Thyroid gland (tissue), 4 donors: ENCODE data around the gene KCTD13. TPM values are rescaled to one million over a fixed set of nuclear protein-coding genes. Genes with fewer than 3 reads are reported as not detected.
A peak's percentile ranks its signal among the peaks of the same experiment; 100 is the strongest.

Source experiments
- DNase-seq, 2 donors: peaks; one replicate each; pipeline ENCODE4 v3.0.0-alpha.2; 2019
- H3K27ac ChIP-seq, 3 donors: fragments of 200-600 bp; sonication (generic); 1 replicate in 2 of 3; 2 replicates in 1 of 3; pipeline ENCODE4 v1.5.1; 2016 to 2019; ENCODE audit warnings: mild to moderate bottlenecking in 1 of 3, moderate library complexity in 1 of 3
- H3K27me3 ChIP-seq: fragments of 200-600 bp; sonication (generic); one replicate; pipeline ENCODE4 v1.5.1; 2019
- H3K36me3 ChIP-seq, 2 donors: fragments of 200-600 bp; sonication (generic); one replicate each; pipeline ENCODE4 v1.5.1; 2016 to 2019
- H3K4me1 ChIP-seq, 2 donors: fragments of 200-600 bp; sonication (generic); one replicate each; pipeline ENCODE4 v1.5.1; 2017 to 2019
- H3K4me3 ChIP-seq, 3 donors: fragments of 200-600 bp; sonication (generic); replicated peaks in 1 of 3; 1 replicate in 2 of 3; 2 replicates in 1 of 3; pipeline ENCODE4 v1.5.1; 2016; ENCODE audit warnings: mild to moderate bottlenecking in 1 of 3
- H3K9me3 ChIP-seq: fragments of 200-600 bp; sonication (generic); one replicate; pipeline ENCODE4 v1.5.1; 2017
- POLR2A ChIP-seq, 2 donors: fragments of 450-650 bp; IDR thresholded peaks; one replicate each; pipeline ENCODE4 v1.6.1; 2017; ENCODE audit warnings: antibody characterized with exemption in 2 of 2, mild to moderate bottlenecking in 2 of 2, moderate library complexity in 1 of 2
- WGBS, 2 donors: methylation state at CpG; one replicate each; pipeline ENCODE4 v1.1.5; 2017; 5-methylcytosine and 5-hydroxymethylcytosine counted together
- intact Hi-C: fragments of 100-400 bp; cut with DNase I; formaldehyde crosslinking; loops from one replicate; pipeline ENCODE4 v1.15.1; 2023
- total RNA-seq, 4 donors: library from RNA; depleted of rRNA; stranded (reverse); fragments of >200 nt; gene quantifications; one replicate each; pipeline ENCODE4 v1.2.3, GENCODE V29; 2016
- TF ChIP-seq, protein P1 (sequence below), 6 experiments: fragments of 200-600 bp in 3 of 6; fragments of 450-650 bp in 3 of 6; sonication (generic) in 3 of 6; IDR thresholded peaks; one replicate each; pipeline ENCODE4 v1.5.1; 2016 to 2019; ENCODE audit warnings: antibody characterized with exemption in 6 of 6, mild to moderate bottlenecking in 2 of 6, inconsistent platforms in 1 of 6, moderate library complexity in 1 of 6

Gene KCTD13
- total RNA-seq, 4 donors from 2014 or later, result 9.8 to 27.5 (median 15.5) TPM

DNA sequence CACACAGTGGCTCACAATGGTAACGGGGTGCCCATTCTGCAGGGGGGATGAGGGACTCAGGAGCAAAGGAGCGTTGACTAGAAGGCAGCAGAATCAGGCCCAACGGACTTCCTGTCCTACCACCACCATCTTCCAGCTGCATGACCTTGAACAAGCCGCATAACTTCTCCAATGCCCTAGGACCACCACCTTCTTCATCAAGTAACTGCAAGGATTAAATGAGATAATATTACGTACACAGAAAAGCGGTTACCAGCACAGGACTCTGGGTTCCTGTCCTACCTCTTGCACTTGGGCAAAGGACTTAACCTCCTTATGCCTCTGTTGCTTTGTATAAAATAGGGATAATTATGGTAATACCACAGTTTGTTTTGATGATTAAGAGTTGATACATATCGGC is 21.1 kb downstream of the KCTD13 start:
- Histone ChIP-seq H3K9me3 (no peaks in the 10 kb centered on the region), H3K4me1 (peaks cover 0 to 9% of the 10 kb centered on the region in 2 donors), H3K27ac (no peak overlapping the region), H3K36me3 (no peaks in the 10 kb centered on the region), H3K27me3 (no peaks in the 10 kb centered on the region), H3K4me3 (no peak overlapping the region)
- 90 to 94% methylated on average over 6 to 7 of the region's 7 CpGs for WGBS, 2 donors
- no peak for DNase-seq
- intact Hi-C loops, result no loop called here
- no peak for TF ChIP-seq POLR2A (IDR thresholded peaks at IDR 0.05)
- TF ChIP-seq, protein P1, sequence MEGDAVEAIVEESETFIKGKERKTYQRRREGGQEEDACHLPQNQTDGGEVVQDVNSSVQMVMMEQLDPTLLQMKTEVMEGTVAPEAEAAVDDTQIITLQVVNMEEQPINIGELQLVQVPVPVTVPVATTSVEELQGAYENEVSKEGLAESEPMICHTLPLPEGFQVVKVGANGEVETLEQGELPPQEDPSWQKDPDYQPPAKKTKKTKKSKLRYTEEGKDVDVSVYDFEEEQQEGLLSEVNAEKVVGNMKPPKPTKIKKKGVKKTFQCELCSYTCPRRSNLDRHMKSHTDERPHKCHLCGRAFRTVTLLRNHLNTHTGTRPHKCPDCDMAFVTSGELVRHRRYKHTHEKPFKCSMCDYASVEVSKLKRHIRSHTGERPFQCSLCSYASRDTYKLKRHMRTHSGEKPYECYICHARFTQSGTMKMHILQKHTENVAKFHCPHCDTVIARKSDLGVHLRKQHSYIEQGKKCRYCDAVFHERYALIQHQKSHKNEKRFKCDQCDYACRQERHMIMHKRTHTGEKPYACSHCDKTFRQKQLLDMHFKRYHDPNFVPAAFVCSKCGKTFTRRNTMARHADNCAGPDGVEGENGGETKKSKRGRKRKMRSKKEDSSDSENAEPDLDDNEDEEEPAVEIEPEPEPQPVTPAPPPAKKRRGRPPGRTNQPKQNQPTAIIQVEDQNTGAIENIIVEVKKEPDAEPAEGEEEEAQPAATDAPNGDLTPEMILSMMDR (IDR thresholded peaks at IDR 0.05), result no peak

GRCh38 chr16:29903590-29903989 is 22.4 kb downstream of the KCTD13 start:
- H3K36me3 ChIP-seq, result no peaks in the 10 kb centered on the region
- peaks cover 6 to 16% of the 10 kb centered on the region in 2 donors for H3K4me1 ChIP-seq
- H3K4me3 ChIP-seq, result no peak overlapping the region
- TF ChIP-seq POLR2A (IDR thresholded peaks at IDR 0.05), result no peak
- TF ChIP-seq, protein P1 (IDR thresholded peaks at IDR 0.05), result no peak
- H3K27ac ChIP-seq, result no peak overlapping the region
- no peaks in the 10 kb centered on the region for H3K9me3 ChIP-seq
- no peak for DNase-seq
- 66 to 68% methylated on average over 4 of the region's 4 CpGs for WGBS, 2 donors
- no peaks in the 10 kb centered on the region for H3K27me3 ChIP-seq
- intact Hi-C loops, result no loop called here

- intact Hi-C loops, result no loop called here
- no peaks in the 10 kb centered on the region for H3K36me3 ChIP-seq
- peaks cover 6 to 16% of the 10 kb centered on the region in 2 donors for H3K4me1 ChIP-seq
- H3K4me3 ChIP-seq, result no peak overlapping the region
- DNase-seq, result no peak
- no peak overlapping the region for H3K27ac ChIP-seq
- WGBS, 2 donors, result 83 to 91% methylated on average over 6 to 17 of the region's 19 CpGs
- TF ChIP-seq POLR2A (IDR thresholded peaks at IDR 0.05), result no peak
- TF ChIP-seq, protein P1 (IDR thresholded peaks at IDR 0.05), result no peak
- H3K9me3 ChIP-seq, result no peaks in the 10 kb centered on the region
- no peaks in the 10 kb centered on the region for H3K27me3 ChIP-seq
Measured at GRCh38 chr16:29901607-29901945, 24.4 kb downstream of the KCTD13 start.

DNA sequence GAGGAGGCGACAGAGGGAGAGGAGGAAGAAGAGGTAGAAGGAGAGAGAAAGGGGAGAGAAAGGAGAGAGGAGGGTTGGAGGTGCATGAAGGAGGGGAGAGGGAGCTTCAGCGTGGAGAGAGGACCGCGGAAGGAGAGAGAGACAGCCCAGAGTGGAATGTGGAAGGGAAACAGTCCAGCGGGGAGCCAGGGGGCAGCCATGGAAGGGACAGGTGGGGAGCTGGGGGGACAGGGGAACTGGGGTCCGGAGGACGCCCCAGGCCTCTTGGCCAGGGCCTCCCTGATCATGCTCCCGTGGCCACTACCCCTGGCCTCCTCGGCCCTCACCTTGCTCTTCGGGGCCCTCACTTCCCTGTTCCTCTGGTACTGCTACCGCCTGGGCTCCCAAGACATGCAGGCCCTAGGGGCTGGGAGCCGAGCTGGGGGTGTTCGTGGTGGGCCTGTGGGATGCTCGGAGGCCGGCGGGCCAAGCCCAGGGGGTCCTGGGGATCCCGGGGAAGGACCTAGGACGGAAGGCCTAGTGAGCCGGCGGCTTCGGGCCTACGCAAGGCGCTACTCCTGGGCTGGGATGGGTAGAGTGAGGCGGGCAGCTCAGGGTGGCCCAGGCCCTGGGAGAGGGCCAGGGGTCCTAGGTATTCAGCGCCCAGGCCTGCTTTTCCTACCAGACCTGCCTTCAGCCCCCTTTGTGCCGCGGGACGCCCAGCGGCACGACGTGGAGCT is 25.0 kb downstream of the KCTD13 start:
- H3K4me3 ChIP-seq, result no peak overlapping the region
- H3K9me3 ChIP-seq, result no peaks in the 10 kb centered on the region
- H3K27ac ChIP-seq, result no peak overlapping the region
- WGBS, 2 donors, result 36 to 42% methylated on average over 17 to 27 of the region's 31 CpGs
- peaks cover 6 to 16% of the 10 kb centered on the region in 2 donors for H3K4me1 ChIP-seq
- intact Hi-C loops, result no loop called here
- TF ChIP-seq POLR2A (IDR thresholded peaks at IDR 0.05), result no peak
- TF ChIP-seq, protein P1 (IDR thresholded peaks at IDR 0.05), result no peak
- no peaks in the 10 kb centered on the region for H3K36me3 ChIP-seq
- no peaks in the 10 kb centered on the region for H3K27me3 ChIP-seq
- DNase-seq, result no peak

DNA sequence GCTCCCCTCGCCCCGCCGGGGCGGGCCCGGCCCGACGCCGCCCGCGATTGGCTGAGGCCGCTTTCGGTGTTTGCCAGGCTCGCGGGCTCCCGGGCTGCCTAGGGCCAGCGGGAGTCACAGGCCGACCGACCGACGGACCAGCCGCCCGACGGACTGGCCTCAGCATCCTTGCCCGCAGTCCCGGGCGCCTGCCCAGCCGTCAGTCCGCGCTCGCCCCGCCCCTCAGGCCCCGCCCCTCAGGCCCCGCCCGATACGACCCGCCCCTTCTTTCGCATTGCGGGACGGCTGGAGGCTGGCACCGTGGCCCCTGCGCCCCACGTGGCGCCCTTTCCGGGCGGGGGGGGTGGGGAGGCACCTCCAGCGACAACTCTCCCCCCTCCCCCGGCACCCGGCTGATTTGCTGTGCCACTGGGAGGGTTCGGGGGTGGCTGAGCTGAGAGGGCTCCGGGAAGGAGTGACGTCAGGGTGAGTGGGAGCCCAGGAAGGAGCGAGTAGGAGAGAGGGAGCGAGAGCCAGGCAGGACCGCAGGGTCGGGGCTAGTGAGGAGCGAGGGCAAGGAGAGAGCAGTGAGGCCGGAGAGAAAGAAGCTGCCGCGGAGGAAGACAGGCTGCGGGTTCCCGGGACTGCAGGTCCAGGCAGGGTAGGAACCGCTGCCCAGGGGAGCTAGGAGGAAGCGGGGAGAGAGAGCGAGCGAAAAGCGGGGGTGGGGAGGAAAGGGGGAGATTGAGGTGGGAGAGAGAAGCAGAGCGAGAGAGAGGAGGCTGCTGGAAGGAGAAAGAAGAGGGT is 25.7 kb downstream of the KCTD13 start, which contains the start of gene ASPHD1:
Gene ASPHD1 (plus strand): TSS at position 387 of the 786 bp plus-strand sequence. CDS start 484 bp downstream, outside the sequence.
- intact Hi-C loops, result no loop called here
- H3K9me3 ChIP-seq, result no peaks in the 10 kb centered on the region
- peak; percentile 70 for DNase-seq
- no peaks in the 10 kb centered on the region for H3K36me3 ChIP-seq
- H3K4me3 ChIP-seq, result peak within 1 kb of the TSS in 1 of 3 donors; percentile 44
- WGBS, 2 donors, result 1 to 2% methylated on average over 24 to 25 of the region's 67 CpGs
- TF ChIP-seq, protein P1 (IDR thresholded peaks at IDR 0.05), result no peak
- TF ChIP-seq POLR2A (IDR thresholded peaks at IDR 0.05), result no peak
- H3K27me3 ChIP-seq, result no peaks in the 10 kb centered on the region
- H3K4me1 ChIP-seq, result peaks cover 6 to 16% of the 10 kb centered on the region in 2 donors
- no peak within 1 kb of the TSS for H3K27ac ChIP-seq
